Thyroid gland (tissue), 4 donors: ENCODE measurements around the gene MAP2K2. TPM values are rescaled to one million over a fixed set of nuclear protein-coding genes. Genes with fewer than 3 reads are reported as not detected.

Source experiments
- DNase-seq, 2 donors: peaks; one replicate each; pipeline ENCODE4 v3.0.0-alpha.2; 2019
- H3K27ac ChIP-seq, 3 donors: fragments of 200-600 bp; sonication (generic); 1 replicate in 2 of 3; 2 replicates in 1 of 3; pipeline ENCODE4 v1.5.1; 2016 to 2019; ENCODE audit warnings: mild to moderate bottlenecking in 1 of 3, moderate library complexity in 1 of 3
- H3K27me3 ChIP-seq: fragments of 200-600 bp; sonication (generic); one replicate; pipeline ENCODE4 v1.5.1; 2019
- H3K36me3 ChIP-seq, 2 donors: fragments of 200-600 bp; sonication (generic); one replicate each; pipeline ENCODE4 v1.5.1; 2016 to 2019
- H3K4me1 ChIP-seq, 2 donors: fragments of 200-600 bp; sonication (generic); one replicate each; pipeline ENCODE4 v1.5.1; 2017 to 2019
- H3K4me3 ChIP-seq, 3 donors: fragments of 200-600 bp; sonication (generic); replicated peaks in 1 of 3; 1 replicate in 2 of 3; 2 replicates in 1 of 3; pipeline ENCODE4 v1.5.1; 2016; ENCODE audit warnings: mild to moderate bottlenecking in 1 of 3
- H3K9me3 ChIP-seq: fragments of 200-600 bp; sonication (generic); one replicate; pipeline ENCODE4 v1.5.1; 2017
- CTCF ChIP-seq, 6 experiments: fragments of 200-600 bp in 3 of 6; fragments of 450-650 bp in 3 of 6; sonication (generic) in 3 of 6; IDR thresholded peaks; one replicate each; pipeline ENCODE4 v1.5.1; 2016 to 2019; ENCODE audit warnings: antibody characterized with exemption in 6 of 6, mild to moderate bottlenecking in 2 of 6, inconsistent platforms in 1 of 6, moderate library complexity in 1 of 6
- POLR2A ChIP-seq, 2 donors: fragments of 450-650 bp; IDR thresholded peaks; one replicate each; pipeline ENCODE4 v1.6.1; 2017; ENCODE audit warnings: antibody characterized with exemption in 2 of 2, mild to moderate bottlenecking in 2 of 2, moderate library complexity in 1 of 2
- WGBS, 2 donors: methylation state at CpG; one replicate each; pipeline ENCODE4 v1.1.5; 2017; 5-methylcytosine and 5-hydroxymethylcytosine counted together
- intact Hi-C: fragments of 100-400 bp; cut with DNase I; formaldehyde crosslinking; loops from one replicate; pipeline ENCODE4 v1.15.1; 2023
- total RNA-seq, 4 donors: library from RNA; depleted of rRNA; stranded (reverse); fragments of >200 nt; gene quantifications; one replicate each; pipeline ENCODE4 v1.2.3, GENCODE V29; 2016

Gene MAP2K2
- total RNA-seq, 4 donors from 2014 or later: 59.4 to 95.3 (median 81.8) TPM

DNA sequence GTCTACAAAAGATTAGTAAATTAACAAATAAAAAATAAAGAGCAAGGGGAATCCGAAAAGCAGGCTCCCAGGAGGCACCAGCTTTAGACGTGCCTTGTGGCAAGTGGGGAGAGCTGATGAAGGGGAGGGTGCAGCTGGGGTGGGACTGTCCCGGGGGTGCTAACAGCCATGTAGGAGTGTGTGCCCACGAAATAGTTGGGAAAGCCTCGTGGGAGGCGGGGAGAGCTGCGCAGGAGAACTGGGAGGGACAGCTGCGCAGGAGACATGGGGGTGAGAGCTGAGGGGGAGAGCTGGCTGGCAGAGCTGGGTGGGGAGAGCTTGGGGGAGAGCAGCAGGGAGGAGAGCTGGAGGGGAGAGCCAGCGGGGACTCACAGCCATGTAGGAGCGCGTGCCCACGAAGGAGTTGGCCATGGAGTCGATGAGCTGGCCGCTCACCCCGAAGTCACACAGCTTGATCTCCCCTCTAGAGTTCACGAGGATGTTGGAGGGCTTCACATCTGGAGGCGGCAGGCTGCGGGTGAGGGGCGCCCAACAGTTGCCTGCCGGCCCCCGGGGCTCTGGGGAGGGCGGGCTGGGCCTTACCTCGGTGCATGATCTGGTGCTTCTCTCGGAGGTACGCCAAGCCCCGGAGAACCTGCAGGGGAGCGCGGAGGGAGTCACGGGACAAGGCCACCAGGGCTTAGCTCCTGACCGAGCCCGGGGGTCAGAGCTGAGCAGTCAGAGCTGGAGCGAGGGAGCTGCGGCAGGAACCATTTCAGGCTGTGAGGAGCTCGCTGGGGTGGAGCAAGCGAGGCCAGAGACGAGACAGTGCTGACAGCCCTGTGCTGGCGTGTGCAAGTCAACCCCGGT, 23.1 kb downstream of the MAP2K2 start:
- Histone ChIP-seq H3K9me3 (no peaks in the 10 kb centered on the region), H3K27me3 (no peaks in the 10 kb centered on the region), H3K4me1 (no peaks in the 10 kb centered on the region), H3K27ac (no peak overlapping the region), H3K4me3 (no peak overlapping the region), H3K36me3 (peaks cover 39 to 44% of the 10 kb centered on the region in 2 donors)
- WGBS, 2 donors: 93 to 94% methylated on average over 21 to 23 of the region's 38 CpGs
- intact Hi-C loops: no loop called here
- TF ChIP-seq POLR2A (IDR thresholded peaks at IDR 0.05) (no peak), CTCF (IDR thresholded peaks at IDR 0.05) (no peak)
- DNase-seq: no peak

- WGBS, 2 donors: 83% methylated on average over 14 to 15 of the region's 38 CpGs
- TF ChIP-seq CTCF (IDR thresholded peaks at IDR 0.05) (no peak), POLR2A (IDR thresholded peaks at IDR 0.05) (no peak)
These were observed 24.7 kb downstream of the MAP2K2 start for GRCh38 chr19:4099041-4099764.

DNA sequence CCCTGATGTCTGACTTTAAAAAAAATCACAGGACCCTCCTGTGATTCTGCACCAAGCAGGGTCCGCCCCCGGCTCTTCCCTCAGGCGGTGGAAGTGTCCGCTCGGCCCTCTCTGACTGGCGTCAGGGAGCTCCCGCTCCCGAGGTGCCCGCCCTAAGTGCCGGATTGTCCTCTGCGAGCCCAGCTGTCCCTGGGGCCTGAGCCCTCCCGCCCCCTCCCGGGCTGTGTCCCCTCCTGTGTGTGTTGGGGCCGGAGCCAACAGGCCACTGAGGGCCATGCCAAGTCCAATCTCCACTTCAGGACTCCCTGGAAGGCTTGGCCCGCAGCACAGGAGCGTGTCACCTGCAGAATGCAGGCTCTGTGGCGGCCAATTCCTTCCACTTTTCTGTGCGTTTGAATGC, 25.4 kb downstream of the MAP2K2 start:
- H3K4me3 ChIP-seq: no peak overlapping the region
- TF ChIP-seq POLR2A (IDR thresholded peaks at IDR 0.05): no peak
- no peak for TF ChIP-seq CTCF (IDR thresholded peaks at IDR 0.05)
- no peaks in the 10 kb centered on the region for H3K9me3 ChIP-seq
- H3K36me3 ChIP-seq: peaks cover 36 to 43% of the 10 kb centered on the region in 2 donors
- intact Hi-C loops: no loop called here
- 89 to 100% methylated on average over 3 to 14 of the region's 18 CpGs for WGBS, 2 donors
- DNase-seq: peak in 1 of 2 donors; percentile 22
- H3K4me1 ChIP-seq: no peaks in the 10 kb centered on the region
- H3K27ac ChIP-seq: no peak overlapping the region
- H3K27me3 ChIP-seq: no peaks in the 10 kb centered on the region

More at GRCh38 chr19:4099041-4099764, 24.7 kb downstream of the MAP2K2 start:
- peaks cover 36 to 44% of the 10 kb centered on the region in 2 donors for H3K36me3 ChIP-seq
- DNase-seq: no peak
- intact Hi-C loops: no loop called here
- no peaks in the 10 kb centered on the region for H3K4me1 ChIP-seq
- H3K9me3 ChIP-seq: no peaks in the 10 kb centered on the region
- H3K27me3 ChIP-seq: no peaks in the 10 kb centered on the region
- no peak overlapping the region for H3K27ac ChIP-seq
- H3K4me3 ChIP-seq: no peak overlapping the region

DNA sequence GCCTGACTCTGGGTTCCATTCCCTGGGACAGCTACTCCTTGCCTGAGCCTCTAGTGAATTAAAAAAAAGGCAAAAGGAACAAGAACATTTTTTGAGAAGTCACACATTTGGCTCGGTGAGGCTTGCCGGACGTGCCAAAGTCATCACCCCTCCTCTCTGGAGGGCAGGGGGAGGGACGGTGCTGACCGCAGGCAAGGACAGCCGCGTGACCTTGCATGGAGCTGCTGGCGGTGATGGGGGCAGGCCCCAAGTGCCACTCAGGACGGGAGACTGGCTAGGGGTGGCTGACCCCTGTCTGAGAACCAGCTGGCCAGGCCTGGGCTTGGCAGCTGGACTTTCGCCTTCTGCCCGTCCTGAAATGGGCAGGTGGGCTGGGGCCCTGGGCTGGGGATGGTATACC, 26.4 kb downstream of the MAP2K2 start:
- H3K4me3 ChIP-seq: no peak overlapping the region
- TF ChIP-seq CTCF (IDR thresholded peaks at IDR 0.05) (no peak), POLR2A (IDR thresholded peaks at IDR 0.05) (no peak)
- intact Hi-C loops: no loop called here
- peak in 1 of 2 donors; percentile 19 for DNase-seq
- no peaks in the 10 kb centered on the region for H3K4me1 ChIP-seq
- peaks cover 33% of the 10 kb centered on the region in 2 donors for H3K36me3 ChIP-seq
- no peaks in the 10 kb centered on the region for H3K9me3 ChIP-seq
- WGBS, 2 donors: 58 to 88% methylated on average over 7 to 10 of the region's 11 CpGs
- no peaks in the 10 kb centered on the region for H3K27me3 ChIP-seq
- peak overlapping the region in 1 of 3 donors; percentile 17 for H3K27ac ChIP-seq
